GM12878 (cell line): ENCODE data around the gene SENP5. TPM values are rescaled to one million over a fixed set of nuclear protein-coding genes. Genes with fewer than 3 reads are reported as not detected.

ENCODE experiments used
- ATAC-seq: fragments of 200-7000 bp; cut with Tn5 transposase; 3 replicates; pipeline ENCODE4 v1.9.1; 2020; ENCODE audit warnings: mild to moderate bottlenecking, moderate library complexity
- BruUV-seq: library from RNA; stranded (reverse); fragments of 400-500 nt; replicated peaks from 2 replicates; lab custom pipeline; 2021; lab: Mats Ljungman, UMichigan
- CTCF ChIA-PET: fragments of 300-600 bp; sonication (Branson Sonifier 250); formaldehyde crosslinking; extraction: SDS; loops from one replicate; lab custom pipeline; 2021; ENCODE audit warnings: inconsistent platforms; lab: Yijun Ruan, JAX
- POLR2A ChIA-PET: fragments of 350-600 bp; formaldehyde crosslinking; extraction: SDS; loops from one replicate; lab custom pipeline; 2021; ENCODE audit warnings: inconsistent platforms; lab: Charles Lee
- RAD21 ChIA-PET: fragments of 300-600 bp; sonication (Branson Sonifier 250); formaldehyde crosslinking; loops from one replicate; lab custom pipeline; 2023; ENCODE audit warnings: antibody characterized with exemption; ENCODE audit not compliant: unreplicated experiment; lab: Charles Lee
- SMC1A ChIA-PET: fragments of 300-600 bp; sonication (Branson Sonifier 250); formaldehyde crosslinking; loops from one replicate; lab custom pipeline; 2023; ENCODE audit not compliant: unreplicated experiment, uncharacterized antibody; lab: Charles Lee
- DNase-seq: peaks from one replicate; pipeline ENCODE4 v3.0.0-alpha.2; 2011; ENCODE audit warnings: low read depth, low spot score
- FAIRE-seq: peaks from 3 replicates; lab custom pipeline; 2011; peaks lifted over from hg19 to GRCh38; lab: Jason Lieb, UNC
- H2AFZ ChIP-seq: 2 replicates; pipeline ENCODE4 v1.6.0; 2011; ENCODE audit warnings: low read depth, low read length, control low read depth; ENCODE audit not compliant: control insufficient read depth
- H3K27ac ChIP-seq: 2 replicates; pipeline ENCODE4 v1.5.1; 2011; ENCODE audit warnings: control low read depth; ENCODE audit not compliant: control insufficient read depth, insufficient read depth
- H3K27me3 ChIP-seq, 2 experiments: replicated peaks in 1 of 2; 2 replicates each; pipeline versions ENCODE4 v1.6.0 to v1.6.1; 2011; ENCODE audit warnings: low read length in 1 of 2; ENCODE audit not compliant: control insufficient read depth in 2 of 2, insufficient read depth in 2 of 2
- H3K36me3 ChIP-seq, 2 experiments: 2 replicates each; pipeline ENCODE4 v1.5.1; 2011; ENCODE audit warnings: low read length in 1 of 2; ENCODE audit not compliant: control insufficient read depth in 2 of 2, insufficient read depth in 2 of 2
- H3K4me1 ChIP-seq: 2 replicates; pipeline ENCODE4 v1.6.1; 2011; ENCODE audit warnings: mild to moderate bottlenecking, low read length, moderate library complexity, mixed read lengths; ENCODE audit not compliant: control insufficient read depth, insufficient read depth
- H3K4me2 ChIP-seq: 2 replicates; pipeline ENCODE4 v1.6.0; 2011; ENCODE audit warnings: control low read depth; ENCODE audit not compliant: control insufficient read depth, insufficient read depth
- H3K4me3 ChIP-seq: fragments of 200-600 bp; sonication (generic); 2 replicates; pipeline ENCODE4 v1.5.1; 2016
- H3K79me2 ChIP-seq: 2 replicates; pipeline ENCODE4 v1.6.0; 2011; ENCODE audit warnings: low read length; ENCODE audit not compliant: control insufficient read depth, insufficient read depth
- H3K9ac ChIP-seq: 2 replicates; pipeline ENCODE4 v1.8.0; 2011; ENCODE audit warnings: low read length, control low read depth, mixed read lengths; ENCODE audit not compliant: control insufficient read depth, insufficient read depth
- H3K9me3 ChIP-seq: replicated peaks from 3 replicates; pipeline ENCODE4 v1.5.1; 2011; ENCODE audit warnings: mild to moderate bottlenecking, low read length; ENCODE audit not compliant: control insufficient read depth, insufficient read depth
- H4K20me1 ChIP-seq: 2 replicates; pipeline ENCODE4 v1.6.0; 2011; ENCODE audit not compliant: control insufficient read depth, insufficient read depth
- ASH2L ChIP-seq: fragments of 300-600, 200-600 bp; sonication (generic); IDR thresholded peaks from 2 replicates; pipeline ENCODE4 v1.6.1; 2017; ENCODE audit warnings: low read depth, mild to moderate bottlenecking, borderline replicate concordance
- ETV6 ChIP-seq, 2 experiments: fragments of 450-650 bp in 1 of 2; IDR thresholded peaks in 1 of 2; conservative IDR thresholded peaks in 1 of 2; 2 replicates each; pipeline ENCODE4 v1.6.1; 2014; ENCODE audit warnings: antibody characterized with exemption in 1 of 2, borderline replicate concordance in 1 of 2, low read depth in 1 of 2, mild to moderate bottlenecking in 1 of 2, moderate library complexity in 1 of 2
- MEF2B ChIP-seq: fragments of 450-650 bp; IDR thresholded peaks from 2 replicates; pipeline ENCODE4 v1.6.1; 2018; ENCODE audit warnings: mild to moderate bottlenecking, moderate library complexity; ENCODE audit not compliant: partially characterized antibody, poor library complexity, severe bottlenecking
- WGBS: methylation state at CpG from one replicate; pipeline ENCODE4 v1.1.6; 2016; ENCODE audit warnings: low lambda C conversion rate; ENCODE audit not compliant: insufficient replicate concordance, insufficient coverage; ENCODE audit errors: missing lambda C conversion rate; 5-methylcytosine and 5-hydroxymethylcytosine counted together
- in situ Hi-C: fragments of 300-500 bp; cut with MboI; formaldehyde crosslinking; loops from 9 replicates; pipeline ENCODE4 v1.14.3; 2018; ENCODE audit warnings: mixed read lengths
- intact Hi-C: fragments of 100-400 bp; cut with micrococcal nuclease; formaldehyde crosslinking; loops from one replicate; pipeline ENCODE4 v1.14.2; 2022; ENCODE audit not compliant: unreplicated experiment
- polyA plus RNA-seq, 11 experiments: library from polyadenylated mRNA; depleted of rRNA in 4 of 11; unstranded in 6 of 11; stranded (reverse) in 5 of 11; fragments of >200 nt; fragmentation: Nextera tagmentation in 4 of 11; fragmentation: Illumina TruSeq in 1 of 11; extraction: Ambion mirVana in 4 of 11; extraction: Trizol in 1 of 11; gene quantifications; 1 replicate in 1 of 11; 2 replicates in 10 of 11; pipeline versions ENCODE4 v1.2.1 to v1.2.3, GENCODE V29; 2011 to 2016; ENCODE audit warnings: inconsistent platforms in 2 of 11, missing spikeins in 2 of 11, low read depth in 1 of 11
- total RNA-seq, 4 experiments: library from RNA; depleted of rRNA in 3 of 4; stranded (reverse); fragments of >200 nt in 3 of 4; fragmentation: Illumina TruSeq in 1 of 4; extraction: Trizol in 1 of 4; gene quantifications; 2 replicates each; pipeline versions ENCODE4 v1.2.1 to v1.2.3, GENCODE V29; 2013 to 2021
- TF ChIP-seq, protein P1 (sequence below): IDR thresholded peaks from 2 replicates; pipeline ENCODE4 v1.6.1; 2011; ENCODE audit warnings: borderline replicate concordance, low read depth, mild to moderate bottlenecking, moderate library complexity, low read length; ENCODE audit not compliant: insufficient read depth, poor library complexity, severe bottlenecking

The SENP5 gene
- total and polyA plus RNA-seq, 10 of the 15 experiments (the other 5 are each of a cell fraction or from before 2014, with no cell fraction given), result 6.4 to 28.4 (median 15.6) TPM

DNA sequence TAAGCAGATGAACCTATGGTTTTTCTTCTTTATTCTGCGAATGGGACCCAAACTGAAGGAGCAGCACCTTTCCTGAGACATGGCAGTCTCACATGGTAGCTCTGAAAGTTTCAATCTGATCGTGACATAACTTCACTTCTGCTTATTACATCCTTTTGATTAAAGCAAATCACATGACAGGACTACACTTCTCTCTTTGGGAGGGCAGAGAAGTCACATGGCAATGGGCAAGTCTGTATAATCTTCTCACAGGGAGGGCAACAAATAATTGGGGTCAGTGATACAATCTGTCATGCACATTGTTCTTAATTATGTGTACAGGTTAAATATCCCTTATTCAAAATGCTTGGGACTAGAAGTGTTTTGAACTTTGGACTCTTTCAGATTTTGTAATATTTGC is 53.0 kb downstream of the SENP5 start (continued):
- peak; percentile 15 for TF ChIP-seq MEF2B

DNA sequence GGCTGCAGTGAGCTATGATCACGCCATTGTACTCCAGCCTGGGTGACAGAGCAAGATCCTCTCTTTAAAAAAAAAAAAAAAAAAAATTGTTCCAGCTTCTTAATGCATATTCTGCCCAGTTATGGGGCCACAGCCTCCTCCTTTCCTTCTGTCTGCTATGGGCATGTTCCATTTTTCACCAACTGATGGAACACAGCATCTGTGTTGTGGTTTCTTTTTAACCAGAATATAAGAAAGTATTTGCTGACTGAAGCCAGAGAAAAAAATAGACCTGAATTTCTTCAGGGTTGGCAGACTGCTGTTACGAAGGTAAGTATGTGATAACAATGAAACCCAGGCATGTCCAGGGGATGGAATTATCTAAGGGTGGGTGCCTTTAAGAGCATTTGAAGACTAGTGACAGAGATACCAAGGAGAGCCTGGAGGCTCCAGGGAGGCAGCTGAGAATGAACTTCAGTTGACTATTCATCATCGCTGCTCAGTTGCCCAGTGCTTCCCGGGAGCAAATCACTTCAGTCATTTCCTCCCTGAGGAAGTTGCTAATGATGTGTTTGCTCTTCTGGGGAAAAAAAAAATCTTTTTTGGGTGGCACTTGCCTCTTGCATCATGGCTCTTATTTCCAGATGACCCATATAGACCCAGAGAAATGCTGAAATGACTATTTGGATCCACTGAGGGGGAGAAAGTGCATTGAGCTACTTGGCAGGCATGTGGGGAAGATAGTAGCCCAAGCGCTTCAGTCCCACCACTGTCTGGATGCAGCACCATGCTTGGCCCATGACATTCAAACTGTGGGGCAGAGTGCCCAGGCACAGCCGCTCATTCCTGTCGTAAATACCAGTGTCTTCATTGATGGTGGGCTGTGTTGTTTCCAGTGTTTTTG is 60.1 kb downstream of the SENP5 start:
- Histone ChIP-seq H3K27ac (no peak overlapping the region), H3K9ac (no peak overlapping the region), H3K27me3 (no peaks in the 10 kb centered on the region), H3K4me3 (no peak overlapping the region), H3K4me1 (peaks cover 13% of the 10 kb centered on the region; the same call in 1 of the 2 replicates), H3K9me3 (no peaks in the 10 kb centered on the region), H4K20me1 (no peaks in the 10 kb centered on the region), H2AFZ (no peak overlapping the region), H3K36me3 (peaks cover 3 to 5% of the 10 kb centered on the region in 2 experiments; a peak in 3 of 4 replicates), H3K79me2 (no peaks in the 10 kb centered on the region), H3K4me2 (no peak overlapping the region)
- FAIRE-seq, result no peak
- in situ Hi-C loops, result no loop called here
- BruUV-seq, result no TSS peak
- intact Hi-C loops, result no loop called here
- SMC1A ChIA-PET, result no interaction called here
- no peak for ATAC-seq
- CTCF ChIA-PET, result interaction anchor here (1.2 to 5.2 kb wide), 2 partner anchors 14 kb away, joined by 3 to 24 read pairs; partner anchors contain the start of gene NCBP2
- 71% methylated on average over 7 of the region's 7 CpGs for WGBS
- RAD21 ChIA-PET, result no interaction called here
- TF ChIP-seq, protein P1, sequence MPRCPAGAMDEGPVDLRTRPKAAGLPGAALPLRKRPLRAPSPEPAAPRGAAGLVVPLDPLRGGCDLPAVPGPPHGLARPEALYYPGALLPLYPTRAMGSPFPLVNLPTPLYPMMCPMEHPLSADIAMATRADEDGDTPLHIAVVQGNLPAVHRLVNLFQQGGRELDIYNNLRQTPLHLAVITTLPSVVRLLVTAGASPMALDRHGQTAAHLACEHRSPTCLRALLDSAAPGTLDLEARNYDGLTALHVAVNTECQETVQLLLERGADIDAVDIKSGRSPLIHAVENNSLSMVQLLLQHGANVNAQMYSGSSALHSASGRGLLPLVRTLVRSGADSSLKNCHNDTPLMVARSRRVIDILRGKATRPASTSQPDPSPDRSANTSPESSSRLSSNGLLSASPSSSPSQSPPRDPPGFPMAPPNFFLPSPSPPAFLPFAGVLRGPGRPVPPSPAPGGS, result no peak
- no peak for TF ChIP-seq ETV6 (conservative IDR thresholded peaks at IDR 0.05 in 1 of 2, IDR thresholded peaks at IDR 0.05 in 1 of 2; ENCODE audit: borderline replicate concordance in 1 of 2, low read depth in 1 of 2)
- no peak for TF ChIP-seq ASH2L
- TF ChIP-seq, all 136 proteins: peak for 0
- no peak for DNase-seq
- POLR2A ChIA-PET, result interaction anchor here (0.6 to 1.2 kb wide), 2 partner anchors 11 to 14 kb away, joined by 3 read pairs; no protein-coding TSS in a partner anchor
